GM21423 (cell line): ENCODE measurements around the gene FNIP1.
"Not testable (repeated sequence)": the region's sequence is repeated elsewhere in the genome, so short reads cannot be mapped to it uniquely, and the experiment has no call there.

Source experiments
- ATAC-seq: cut with Tn5 transposase; IDR thresholded peaks from one replicate; pipeline ENCODE4 v1.9.1; 2021; ENCODE audit warnings: mild to moderate bottlenecking, moderate library complexity; ENCODE audit not compliant: unreplicated experiment

Gene FNIP1

DNA sequence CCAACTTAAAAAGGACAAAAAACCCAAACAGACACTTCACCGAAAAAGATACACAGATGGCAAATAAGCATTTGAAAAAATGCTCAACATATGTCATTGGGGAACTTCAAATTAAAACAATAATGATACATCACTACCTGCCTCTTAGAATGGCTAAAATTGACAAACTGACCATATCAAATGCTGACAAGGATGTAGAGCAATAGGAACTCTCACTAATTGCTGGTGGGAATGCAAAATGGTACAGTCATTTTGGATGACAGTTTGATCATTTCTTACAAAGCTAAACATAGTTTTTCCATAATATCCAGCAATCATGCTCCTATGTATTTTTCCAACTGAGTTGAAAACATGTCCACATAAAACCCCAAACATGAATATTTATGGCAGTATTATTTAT, 102.9 kb downstream of the FNIP1 start:
- ATAC-seq = no peak

DNA sequence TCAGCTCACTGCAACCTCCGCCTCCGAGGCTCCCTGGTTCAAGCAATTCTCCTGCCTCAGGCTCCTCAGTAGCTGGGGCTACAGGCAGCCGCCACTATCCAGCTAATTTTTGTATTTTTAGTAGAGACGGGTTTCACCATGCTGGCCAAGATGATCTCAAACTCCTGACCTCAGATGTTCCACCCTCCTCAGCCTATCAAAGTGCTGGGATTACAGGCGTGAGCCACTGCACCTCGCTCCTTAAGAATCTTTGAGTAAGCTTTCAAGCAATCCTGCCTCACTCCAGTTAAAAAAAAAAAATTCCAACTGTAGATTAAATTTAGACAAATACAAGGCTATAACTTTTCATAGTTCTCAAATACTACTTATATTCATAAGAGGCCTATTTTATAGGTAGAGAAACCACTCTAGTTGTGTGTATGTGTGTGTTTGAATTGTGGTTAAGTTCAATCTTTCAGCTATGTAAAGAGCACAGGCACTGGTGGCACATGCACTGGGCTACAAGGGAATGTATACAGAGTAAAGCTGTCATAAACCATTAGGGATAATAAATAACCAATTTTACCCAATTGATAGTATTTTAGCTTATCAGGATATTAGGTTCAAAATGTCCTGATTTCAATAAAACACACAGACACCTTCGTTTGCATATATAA, 111.2 kb downstream of the FNIP1 start:
- ATAC-seq = no peak

DNA sequence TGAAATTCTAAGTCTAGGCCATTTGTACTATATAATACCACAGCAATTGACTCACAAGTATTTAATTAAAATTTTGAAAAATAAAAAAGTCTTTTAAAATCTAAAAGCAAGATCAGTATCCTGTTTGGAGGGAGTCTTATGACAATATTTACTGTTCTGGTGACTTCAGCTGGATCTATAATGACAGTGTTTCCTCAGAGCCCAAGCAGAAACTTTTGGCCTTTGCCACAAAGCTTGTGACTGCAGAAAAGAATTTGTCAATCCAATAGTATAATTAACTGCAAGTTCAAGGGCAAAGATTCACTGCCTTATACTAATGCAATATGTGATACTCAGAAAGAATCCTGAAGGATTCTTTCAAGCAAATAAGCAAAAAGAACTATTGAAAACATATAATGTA, 112.2 kb downstream of the FNIP1 start:
- ATAC-seq = no peak

DNA sequence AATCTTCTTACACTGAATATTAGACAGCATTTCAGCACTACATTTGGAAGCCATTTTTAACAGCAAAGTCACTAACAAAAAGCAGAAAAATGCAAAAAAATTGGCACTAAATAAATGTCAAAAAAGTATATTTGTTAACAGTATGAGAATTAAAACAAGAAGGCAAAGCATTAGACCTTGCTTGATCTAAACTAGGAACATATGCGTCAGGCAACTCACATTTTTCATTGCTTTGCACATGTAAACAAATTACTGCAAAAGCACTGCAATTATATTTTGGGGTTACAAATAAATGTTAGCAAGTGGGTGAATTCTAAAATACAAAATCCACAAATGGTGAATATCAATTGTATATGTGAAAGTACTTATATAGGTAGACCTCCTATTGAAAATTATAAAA, 112.8 kb downstream of the FNIP1 start:
- no peak for ATAC-seq

DNA sequence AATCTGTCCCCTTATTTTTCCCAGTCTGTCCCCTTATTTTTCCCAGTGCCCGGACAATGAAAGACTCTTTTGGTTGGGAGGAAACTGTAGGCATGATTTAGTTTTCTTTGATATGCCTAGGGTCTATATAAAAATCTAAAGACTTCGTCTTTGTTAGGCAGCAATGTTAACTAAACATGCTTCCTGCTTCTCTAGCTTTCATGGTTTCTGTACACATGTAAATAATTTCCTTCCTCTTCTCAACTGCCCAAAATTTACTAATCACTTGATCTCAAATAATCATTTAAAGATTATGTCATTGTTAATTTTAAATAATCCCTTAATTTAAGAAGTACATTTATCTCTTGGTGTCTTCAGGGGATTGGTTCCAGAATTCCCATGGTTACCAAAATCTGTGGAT, 114.0 kb downstream of the FNIP1 start:
- ATAC-seq = no peak

DNA sequence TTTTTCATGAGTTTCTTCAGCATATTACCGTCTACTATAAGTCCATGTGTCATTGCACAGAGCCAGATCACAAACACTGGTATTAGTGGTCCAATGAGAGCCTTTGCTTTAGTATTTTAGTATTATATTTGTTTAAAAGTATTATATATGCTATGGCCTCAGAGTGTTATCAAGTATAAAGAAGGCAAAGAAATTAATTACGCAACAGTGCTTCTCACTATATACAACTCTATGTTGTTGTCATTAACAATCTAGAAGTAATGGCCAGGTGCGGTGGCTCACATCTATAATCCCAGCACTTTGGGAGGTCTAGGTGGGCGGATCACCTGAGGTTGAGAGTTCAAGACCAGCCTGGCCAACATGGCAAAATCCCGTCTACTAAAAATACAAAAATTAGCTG, 114.6 kb downstream of the FNIP1 start:
- no peak for ATAC-seq

DNA sequence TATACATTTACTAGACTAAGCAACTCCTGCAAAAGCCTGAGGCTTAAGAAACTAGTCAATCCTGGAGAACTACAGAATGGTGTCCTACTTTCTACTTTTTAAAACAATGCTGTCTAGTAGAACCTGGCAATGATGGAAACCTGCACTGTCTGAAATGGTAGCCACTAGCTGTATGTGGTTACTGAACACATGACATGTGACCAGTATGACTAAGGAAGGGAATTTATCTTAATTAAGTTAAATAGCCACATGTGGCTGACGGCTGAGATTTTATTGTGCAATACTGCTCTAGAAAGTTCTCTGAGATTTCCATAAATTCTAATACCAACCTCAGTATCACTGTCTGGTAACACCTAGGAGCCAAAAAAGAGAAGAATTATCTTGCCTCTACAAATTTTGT, 116.9 kb downstream of the FNIP1 start:
- ATAC-seq = no peak

DNA sequence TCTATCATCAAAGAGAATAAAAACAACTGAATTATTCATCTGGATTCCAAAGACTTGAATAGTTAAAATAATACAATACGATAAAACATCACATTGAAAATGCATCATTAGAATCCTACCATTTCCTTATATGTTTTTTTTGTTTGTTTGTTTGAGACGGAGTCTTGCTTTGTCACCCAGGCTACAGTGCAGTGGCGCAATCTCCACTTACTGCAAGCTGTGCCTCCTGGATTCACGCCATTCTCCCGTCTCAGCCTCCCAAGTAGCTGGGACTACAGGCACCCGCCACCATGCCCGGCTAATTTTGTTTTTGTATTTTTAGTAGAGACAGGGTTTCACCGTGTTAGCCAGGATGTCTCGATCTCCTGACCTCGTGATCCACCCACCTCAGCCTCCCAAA, 118.5 kb downstream of the FNIP1 start:
- ATAC-seq = not testable (repeated sequence)

DNA sequence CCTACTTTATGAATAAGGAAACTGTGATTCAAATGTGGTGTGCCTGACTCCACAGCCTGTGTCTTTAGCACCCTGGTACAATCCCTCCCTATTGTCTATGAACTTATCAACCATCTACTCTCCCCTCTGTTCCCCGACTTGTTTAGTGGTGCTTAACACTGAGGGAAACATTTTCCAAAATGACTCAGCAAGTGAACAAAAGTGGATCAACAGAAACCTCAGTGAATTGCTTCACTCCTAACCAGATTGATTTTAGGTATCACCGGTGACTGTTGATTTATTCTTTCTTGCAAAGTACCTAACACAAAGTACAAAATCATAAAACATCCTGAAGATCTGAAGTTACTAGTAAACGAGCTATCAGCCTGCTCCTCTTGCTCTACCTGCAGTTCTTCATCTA, 119.7 kb downstream of the FNIP1 start:
- no peak for ATAC-seq

DNA sequence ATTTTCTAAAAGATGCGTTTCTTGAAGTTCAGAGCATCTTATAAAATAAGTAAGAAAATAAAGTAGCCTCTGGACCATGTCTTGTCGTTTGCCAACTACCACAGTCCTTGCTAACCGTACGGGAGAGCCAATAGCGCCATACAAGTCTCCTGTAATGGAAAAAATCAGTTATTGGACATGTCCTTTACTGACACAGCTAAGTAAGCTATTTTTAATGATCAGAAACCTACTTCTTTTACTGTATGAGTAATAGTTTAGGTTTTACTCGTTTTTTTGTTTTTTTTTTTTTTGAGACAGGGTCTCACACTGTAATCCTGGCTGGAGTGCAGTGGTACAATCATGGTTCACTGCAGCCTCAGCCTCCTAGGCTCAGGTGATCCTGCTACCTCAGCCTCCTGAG, 124.0 kb downstream of the FNIP1 start:
- peak; percentile 21 for ATAC-seq

DNA sequence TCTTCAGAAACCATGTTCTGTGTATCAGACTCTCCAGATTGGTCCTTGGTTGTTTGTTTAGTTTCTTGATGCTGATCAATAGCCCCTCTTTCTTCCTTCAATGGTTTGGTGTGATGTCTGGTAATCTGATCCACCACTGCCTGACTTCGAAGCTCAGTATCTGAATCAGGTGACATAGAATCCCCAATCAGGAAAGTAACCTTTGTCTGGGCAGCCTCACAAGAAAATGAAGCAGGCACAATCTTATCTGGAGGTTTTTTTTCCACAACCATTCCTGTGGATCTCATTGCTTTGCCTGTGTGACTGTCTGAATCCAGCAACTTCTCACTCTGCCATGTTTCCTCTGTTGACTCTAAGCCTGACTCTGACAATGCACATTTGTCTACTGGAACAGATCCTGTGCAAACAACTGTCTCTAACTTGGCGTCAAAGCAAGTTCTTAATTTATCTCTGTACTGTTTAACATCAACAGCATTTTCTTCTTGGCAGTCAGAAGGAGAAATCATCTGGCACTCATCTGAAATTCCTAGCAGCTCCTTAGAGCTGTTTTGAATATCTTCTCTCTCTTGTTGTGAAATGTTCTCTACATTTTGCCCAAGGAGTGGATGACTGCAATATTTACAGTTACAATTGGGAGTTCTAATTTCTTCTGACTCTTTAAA, 124.7 kb downstream of the FNIP1 start:
- ATAC-seq = no peak

DNA sequence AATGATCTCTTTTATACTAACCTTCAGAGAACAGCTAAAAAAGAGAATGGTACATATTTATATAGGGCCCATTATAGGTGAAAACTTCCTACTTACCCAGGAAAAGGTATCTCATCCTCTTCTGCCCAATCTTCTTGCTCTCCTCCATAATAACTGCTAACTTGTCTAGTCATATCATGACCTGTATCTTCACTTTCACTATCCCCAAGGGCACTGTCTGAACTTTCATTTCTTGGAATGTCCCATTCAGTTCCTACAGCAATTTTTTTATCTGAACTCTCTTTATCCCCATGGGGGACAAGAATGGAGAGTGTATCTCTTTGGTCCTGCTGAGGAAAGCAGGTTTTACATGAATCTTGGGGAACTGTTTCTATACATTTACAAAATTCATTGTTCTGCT, 125.4 kb downstream of the FNIP1 start:
- ATAC-seq = peak; percentile 47

DNA sequence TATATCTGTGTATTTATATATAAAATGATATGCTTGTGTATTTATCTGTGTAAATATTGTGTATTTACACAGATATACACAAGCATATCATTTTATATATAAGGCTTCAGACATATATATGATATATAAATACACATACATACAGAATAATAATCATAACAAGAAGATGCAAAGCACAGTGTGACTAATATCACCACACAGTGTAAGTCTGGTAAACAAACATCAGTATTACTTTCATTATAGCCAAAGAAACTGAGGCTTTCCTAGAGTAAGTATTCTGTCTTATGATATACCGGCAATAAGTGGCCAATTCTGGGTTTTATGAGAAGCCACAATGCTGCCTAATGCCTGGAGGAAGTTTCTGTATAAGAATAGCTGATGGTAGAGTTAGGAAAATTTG, 131.9 kb downstream of the FNIP1 start:
- ATAC-seq = no peak

DNA sequence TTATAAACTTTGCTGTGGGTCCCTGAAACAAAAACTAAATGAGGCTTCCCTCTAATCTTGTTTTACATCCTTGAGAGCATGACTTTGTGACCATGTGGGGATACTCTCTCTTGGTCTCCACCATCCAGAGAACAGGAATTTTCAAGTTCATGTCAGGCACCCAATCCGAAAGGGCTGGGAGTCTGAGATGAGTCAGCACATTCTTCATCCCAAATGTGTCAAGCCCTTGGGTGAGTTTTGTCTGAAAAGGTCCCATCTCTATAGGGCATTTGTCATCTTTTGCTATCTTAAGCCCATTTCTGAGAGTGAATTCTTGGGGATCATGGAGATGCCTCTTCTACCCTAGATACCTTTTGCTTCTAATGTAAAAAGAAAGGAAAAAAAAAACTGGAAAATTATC, 134.9 kb downstream of the FNIP1 start:
- no peak for ATAC-seq

DNA sequence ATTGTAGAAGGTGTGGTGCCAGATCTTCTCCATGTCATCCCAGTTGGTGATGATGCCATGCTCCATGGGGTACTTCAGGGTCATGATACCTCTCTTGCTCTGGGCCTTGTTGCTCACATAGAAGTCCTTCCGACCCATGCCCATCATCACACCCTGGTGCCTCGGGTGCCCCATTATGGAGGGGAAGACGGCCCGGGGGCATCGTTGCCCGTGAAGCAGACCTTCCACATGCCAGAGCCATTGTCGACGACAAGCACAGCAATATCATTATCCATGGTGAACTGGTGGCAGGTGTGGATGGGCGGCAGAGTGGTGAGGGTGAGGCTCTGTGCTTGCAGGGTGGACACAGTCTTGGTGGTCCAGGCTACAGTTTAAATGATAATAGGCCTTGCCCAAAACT, 137.0 kb downstream of the FNIP1 start:
- no peak for ATAC-seq

DNA sequence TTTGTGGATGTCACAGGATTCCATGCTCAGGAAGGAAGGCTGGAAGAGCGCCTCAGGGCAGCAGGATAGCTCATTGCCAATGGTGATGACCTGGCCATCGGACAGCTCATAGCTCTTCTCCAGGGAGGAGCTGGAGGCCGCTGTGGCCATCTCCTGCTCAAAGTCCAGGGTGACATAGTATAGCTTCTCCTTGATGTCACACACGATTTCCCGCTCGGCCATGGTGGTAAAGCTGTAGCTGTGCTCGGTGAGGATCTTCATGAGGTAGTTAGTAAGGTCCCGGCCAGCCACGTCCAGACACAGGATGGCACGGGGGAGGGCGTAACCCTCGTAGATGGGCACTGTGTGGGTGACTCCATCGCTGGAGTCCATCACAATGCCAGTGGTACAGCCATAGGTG, 137.5 kb downstream of the FNIP1 start:
- ATAC-seq = no peak

DNA sequence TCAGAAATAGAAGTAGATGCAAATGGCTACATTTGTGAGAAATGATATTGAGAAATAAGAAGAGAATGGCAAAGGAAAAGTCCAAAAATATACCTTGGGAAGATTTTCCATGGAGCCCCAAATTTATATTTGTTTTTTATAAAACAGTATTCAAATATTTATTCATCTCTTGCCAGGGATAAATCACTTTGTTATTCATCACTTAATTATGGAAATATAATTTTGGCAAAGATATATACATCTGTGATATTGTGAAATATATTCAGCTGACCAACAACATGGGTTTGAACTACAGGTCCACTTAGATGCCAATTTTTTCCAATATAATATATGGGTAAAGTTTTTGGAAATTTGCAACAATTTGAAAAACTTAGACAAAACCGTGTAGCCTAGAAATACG, 142.0 kb downstream of the FNIP1 start:
- no peak for ATAC-seq

DNA sequence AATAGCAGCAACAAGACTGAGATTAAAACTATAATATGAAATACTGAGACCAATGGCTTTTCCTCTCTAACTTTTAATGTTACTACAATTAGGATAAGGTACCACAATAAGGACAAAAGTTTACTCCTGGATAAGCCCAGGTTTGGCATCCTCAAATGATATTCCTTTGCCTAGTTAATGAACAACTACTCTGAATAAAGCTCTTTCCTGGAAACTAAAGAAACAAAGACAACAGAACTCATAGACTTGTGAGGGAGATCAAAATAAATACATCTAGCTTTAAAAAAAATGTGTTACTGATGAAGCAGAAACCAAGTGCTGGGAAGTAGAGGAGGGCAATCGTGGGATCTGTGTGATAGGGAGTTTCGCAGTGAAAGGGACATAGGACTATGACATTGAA, 142.5 kb downstream of the FNIP1 start:
- no peak for ATAC-seq

DNA sequence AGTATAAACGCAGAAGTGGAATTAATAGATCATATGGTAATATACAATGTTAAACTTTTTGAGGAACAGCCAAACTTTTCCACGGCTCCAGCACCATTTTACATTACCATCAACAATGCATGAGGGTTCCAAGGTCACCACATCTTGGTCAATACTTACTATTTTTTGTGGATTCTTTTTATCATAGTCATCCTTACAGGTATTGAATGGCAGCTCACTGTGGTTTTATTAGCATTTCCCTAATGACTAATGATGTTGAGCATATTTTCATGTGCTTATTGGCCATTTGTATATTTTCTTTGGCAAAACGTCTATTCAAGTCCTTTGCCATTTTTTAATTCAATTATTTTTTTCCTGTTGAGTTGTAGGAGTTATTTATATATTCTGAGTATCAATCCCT, 147.7 kb downstream of the FNIP1 start:
- no peak for ATAC-seq

DNA sequence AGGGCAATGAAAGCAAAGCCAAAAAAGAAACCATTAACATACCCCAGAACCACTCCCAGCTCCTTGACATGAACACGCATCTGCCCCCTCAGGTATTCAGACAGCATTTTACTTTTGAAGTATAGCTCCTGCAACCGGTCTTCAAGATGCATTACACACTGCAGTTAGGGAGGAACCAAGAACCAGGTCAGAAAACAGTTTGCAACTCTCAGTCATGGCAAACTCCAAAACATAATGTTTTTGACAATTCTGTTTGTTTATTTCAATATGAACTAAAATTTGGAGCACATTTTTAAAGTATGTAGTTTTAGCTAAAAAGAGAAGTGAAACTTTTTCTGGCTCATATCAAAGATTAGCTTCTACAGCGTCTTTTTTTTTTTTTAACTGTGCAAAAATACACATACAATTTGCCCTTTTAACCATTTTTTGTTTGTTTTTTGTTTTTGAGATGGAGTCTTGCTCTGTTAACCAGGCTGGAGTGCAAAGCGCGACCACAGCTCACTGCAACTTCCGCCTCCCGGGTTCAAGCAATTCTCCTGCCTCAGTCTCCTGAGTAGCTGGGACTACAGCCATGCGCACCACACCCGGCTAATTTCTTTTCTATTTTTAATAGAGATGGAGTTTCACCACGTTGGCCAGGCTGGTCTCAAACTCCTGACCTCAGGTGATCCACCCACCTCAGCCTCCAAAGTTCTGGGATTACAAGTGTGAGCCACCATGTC, 149.6 kb downstream of the FNIP1 start:
- ATAC-seq = peak; percentile 69

DNA sequence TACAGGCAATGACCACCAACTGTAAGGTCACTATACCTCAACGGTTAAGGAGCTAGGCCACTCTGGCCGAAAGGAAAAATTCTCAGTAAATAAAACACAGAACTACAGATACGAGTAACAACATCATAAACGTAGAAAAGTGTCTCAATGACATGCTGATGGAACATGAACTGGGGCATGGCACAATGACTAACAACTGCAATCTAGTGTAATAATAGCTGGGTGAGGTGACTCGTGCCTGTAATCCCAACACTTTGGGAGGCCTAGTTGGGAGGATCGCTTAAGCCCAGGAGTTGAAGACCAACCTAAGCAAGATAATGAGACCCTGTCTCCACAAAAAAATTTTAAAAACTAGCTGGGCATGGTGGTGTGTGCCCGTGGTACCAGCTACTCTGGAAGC, 152.0 kb downstream of the FNIP1 start:
- no peak for ATAC-seq

DNA sequence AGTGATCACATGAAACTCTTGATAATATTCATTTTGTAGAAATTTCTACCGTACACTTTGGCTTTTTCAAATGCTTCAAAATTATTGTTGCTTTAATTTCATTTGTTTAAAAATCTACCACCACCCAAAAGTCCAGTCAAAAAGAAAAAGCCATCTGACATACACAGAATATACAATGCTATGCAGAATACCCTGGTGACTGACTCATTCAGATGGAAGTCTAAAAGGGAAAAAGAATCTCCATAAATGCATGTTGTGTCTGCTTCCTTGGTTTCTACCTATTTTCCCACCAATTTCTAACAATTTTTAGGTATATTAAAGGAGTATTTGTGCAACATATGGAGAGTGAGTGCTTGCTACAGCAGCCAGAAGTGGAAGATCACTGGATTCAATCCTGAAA, 152.4 kb downstream of the FNIP1 start:
- no peak for ATAC-seq
